Stimulated activated CD8-positive, alpha-beta memory T cell treated with anti-CD3 and anti-CD28 coated beads, Interleukin-7, amount 100 ng/mL, for 4 hours (primary cell): ENCODE results near the gene CIAO3.
"Not testable (repeated sequence)": the region's sequence is repeated elsewhere in the genome, so short reads cannot be mapped to it uniquely, and the experiment has no call there.

Experiments used
- DNase-seq, 2 donors: peaks; one replicate each; pipeline ENCODE4 v3.0.0-alpha.2; 2020; ENCODE audit warnings: low read depth in 2 of 2

Gene CIAO3

GRCh38 chr16:760545-761343, 19.9 kb upstream of the CIAO3 start, which contains the start of gene MSLN:
TSS of gene MSLN (plus strand) at chr16:760734. CDS start at chr16:762681, 1,947 bp downstream.
- DNase-seq: no peak

GRCh38 chr16:760065-760464, 19.3 kb upstream of the CIAO3 start:
- no peak for DNase-seq

GRCh38 chr16:759110-759910, 18.5 kb upstream of the CIAO3 start:
- DNase-seq: no peak

- no peak for DNase-seq
Measured at GRCh38 chr16:756428-756827, 15.6 kb upstream of the CIAO3 start.

- no peak for DNase-seq
Measured at GRCh38 chr16:754656-755055, 13.9 kb upstream of the CIAO3 start.

GRCh38 chr16:754121-754607, 13.4 kb upstream of the CIAO3 start:
- DNase-seq: not testable (repeated sequence)

- no peak for DNase-seq
Measured at GRCh38 chr16:752007-752312, 11.2 kb upstream of the CIAO3 start.

- no peak for DNase-seq
Measured at GRCh38 chr16:751152-752006, 10.6 kb upstream of the CIAO3 start.

- DNase-seq: no peak
Measured at GRCh38 chr16:750485-750884, 9.7 kb upstream of the CIAO3 start.

GRCh38 chr16:749010-749409, 8.2 kb upstream of the CIAO3 start:
- DNase-seq: no peak

GRCh38 chr16:747978-748746, 7.4 kb upstream of the CIAO3 start:
- DNase-seq: no peak

GRCh38 chr16:746637-747036, 5.8 kb upstream of the CIAO3 start:
- no peak for DNase-seq

- no peak for DNase-seq
Measured at GRCh38 chr16:745739-746138, 4.9 kb upstream of the CIAO3 start.

GRCh38 chr16:743794-744500, 3.1 kb upstream of the CIAO3 start:
- no peak for DNase-seq

- not testable (repeated sequence) for DNase-seq
Measured at GRCh38 chr16:742894-743293, 2.1 kb upstream of the CIAO3 start.

- DNase-seq: no peak
Measured at GRCh38 chr16:741986-742629, 1.3 kb upstream of the CIAO3 start.

GRCh38 chr16:740459-740763, 386 bp downstream of the CIAO3 start:
- no peak for DNase-seq

GRCh38 chr16:739560-740458, 988 bp downstream of the CIAO3 start:
- no peak for DNase-seq

- no peak for DNase-seq
Measured at GRCh38 chr16:736936-737481, 3.8 kb downstream of the CIAO3 start.
